Neutrophil (primary cell): Measurements from ENCODE around the gene NOTCH1.

Experiments
- H3K27ac ChIP-seq: fragments of 200-600 bp; sonication (generic); 2 replicates; pipeline ENCODE4 v1.5.1; 2016; ENCODE audit warnings: mild to moderate bottlenecking, moderate library complexity
- H3K27me3 ChIP-seq: fragments of 200-600 bp; sonication (generic); 2 replicates; pipeline ENCODE4 v1.6.0; 2016; ENCODE audit warnings: mild to moderate bottlenecking
- H3K36me3 ChIP-seq: fragments of 200-600 bp; sonication (generic); 2 replicates; pipeline ENCODE4 v1.5.1; 2017
- H3K4me1 ChIP-seq, 2 experiments: fragments of 200-600 bp in 1 of 2; sonication (generic) in 1 of 2; 1 replicate in 1 of 2; 2 replicates in 1 of 2; pipeline versions ENCODE4 v1.5.1 to v1.6.1; 2013 to 2016; ENCODE audit warnings: low read depth in 1 of 2, low read length in 1 of 2, mild to moderate bottlenecking in 1 of 2, moderate library complexity in 1 of 2; ENCODE audit not compliant: control insufficient read depth in 1 of 2, insufficient read depth in 1 of 2
- H3K4me3 ChIP-seq, 2 experiments: fragments of 200-600 bp in 1 of 2; sonication (generic) in 1 of 2; 1 replicate in 1 of 2; 2 replicates in 1 of 2; pipeline ENCODE4 v1.5.1; 2013 to 2016; ENCODE audit warnings: low read depth in 1 of 2, low read length in 1 of 2, mild to moderate bottlenecking in 1 of 2, moderate library complexity in 1 of 2
- H3K9me3 ChIP-seq: fragments of 200-600 bp; sonication (generic); 2 replicates; pipeline ENCODE4 v1.5.1; 2016
- CTCF ChIP-seq: fragments of 200-600 bp; sonication (generic); IDR thresholded peaks from 2 replicates; pipeline ENCODE4 v1.5.1; 2016; ENCODE audit warnings: antibody characterized with exemption

The NOTCH1 gene

GRCh38 chr9:136514022-136514714, 31.7 kb downstream of the NOTCH1 start:
- no peaks in the 10 kb centered on the region for H3K27me3 ChIP-seq
- no peak for TF ChIP-seq CTCF
- H3K4me3 ChIP-seq = no peak overlapping the region
- H3K27ac ChIP-seq = no peak overlapping the region
- H3K9me3 ChIP-seq = no peaks in the 10 kb centered on the region
- H3K4me1 ChIP-seq = no peaks in the 10 kb centered on the region
- peaks cover 100% of the 10 kb centered on the region for H3K36me3 ChIP-seq

GRCh38 chr9:136513191-136513590, 32.7 kb downstream of the NOTCH1 start:
- Histone ChIP-seq H3K9me3 (no peaks in the 10 kb centered on the region), H3K36me3 (peaks cover 100% of the 10 kb centered on the region), H3K4me3 (no peak overlapping the region), H3K27me3 (no peaks in the 10 kb centered on the region), H3K4me1 (no peaks in the 10 kb centered on the region), H3K27ac (no peak overlapping the region)
- no peak for TF ChIP-seq CTCF

GRCh38 chr9:136512651-136513071, 33.2 kb downstream of the NOTCH1 start:
- peaks cover 100% of the 10 kb centered on the region for H3K36me3 ChIP-seq
- H3K27me3 ChIP-seq = no peaks in the 10 kb centered on the region
- TF ChIP-seq CTCF = no peak
- no peak overlapping the region for H3K27ac ChIP-seq
- no peak overlapping the region for H3K4me3 ChIP-seq
- H3K9me3 ChIP-seq = no peaks in the 10 kb centered on the region
- no peaks in the 10 kb centered on the region for H3K4me1 ChIP-seq

GRCh38 chr9:136511670-136512592, 33.9 kb downstream of the NOTCH1 start:
- Histone ChIP-seq H3K27ac (no peak overlapping the region), H3K27me3 (no peaks in the 10 kb centered on the region), H3K4me3 (no peak overlapping the region), H3K36me3 (peaks cover 100% of the 10 kb centered on the region), H3K9me3 (no peaks in the 10 kb centered on the region), H3K4me1 (no peaks in the 10 kb centered on the region)
- TF ChIP-seq CTCF = no peak

GRCh38 chr9:136511144-136511669, 34.6 kb downstream of the NOTCH1 start:
- no peak overlapping the region for H3K27ac ChIP-seq
- TF ChIP-seq CTCF = no peak
- no peak overlapping the region for H3K4me3 ChIP-seq
- no peaks in the 10 kb centered on the region for H3K4me1 ChIP-seq
- no peaks in the 10 kb centered on the region for H3K27me3 ChIP-seq
- H3K36me3 ChIP-seq = peaks cover 100% of the 10 kb centered on the region
- no peaks in the 10 kb centered on the region for H3K9me3 ChIP-seq
